ENCODE measurements around the gene TCL1B. TPM values are rescaled to one million over a fixed set of nuclear protein-coding genes. Genes with fewer than 3 reads are reported as not detected.
A peak's percentile ranks its signal among the peaks of the same experiment; 100 is the strongest.

TCL1B gene
- total and polyA plus RNA-seq, 2 donors (not counting 1 experiment from before 2014, with no cell fraction given) = 5.7 to 9.6 TPM

DNA sequence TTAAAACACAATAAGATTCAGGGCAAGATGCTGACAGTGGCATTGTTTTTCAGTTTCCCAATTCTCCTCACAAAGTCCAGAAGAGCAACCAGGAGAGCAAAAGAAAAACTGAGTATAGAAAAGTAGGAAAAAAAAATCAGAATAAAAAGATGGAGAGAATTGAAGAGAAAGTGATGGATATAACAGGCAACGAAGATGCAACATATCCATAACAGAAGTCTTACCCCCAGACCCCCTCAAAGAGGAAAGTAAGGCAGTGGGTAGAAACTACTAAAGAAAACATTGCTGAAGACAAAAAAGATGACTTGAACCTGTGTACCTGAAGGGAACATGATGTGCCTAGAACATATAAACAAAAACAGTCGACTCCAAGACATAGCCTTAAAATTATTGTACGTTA, 17.1 kb downstream of the TCL1B start:
- Histone ChIP-seq H3K27me3 (replicated peaks in 1 of 4; ENCODE audit: control extremely low read depth in 1 of 4, control insufficient read depth in 3 of 4, insufficient read depth in 4 of 4, low read length in 3 of 4) (no peaks in the 10 kb centered on the region), H3K4me3 (ENCODE audit: control extremely low read depth in 1 of 5, extremely low read depth in 1 of 5, insufficient read depth in 1 of 5, low read depth in 2 of 5, low read length in 4 of 5) (peak overlapping the region in 1 of 5 experiments; percentile 20), H3K9ac (ENCODE audit: low read length) (no peak overlapping the region), H3K4me2 (replicated peaks; ENCODE audit: low read depth, low read length, poor library complexity, severe bottlenecking) (peak overlapping the region; percentile 55), H3K36me3 (replicated peaks in 1 of 2; ENCODE audit: control extremely low read depth in 1 of 2, control insufficient read depth in 1 of 2, extremely low read depth in 1 of 2, insufficient read depth in 2 of 2, low read length in 1 of 2) (peaks cover 0 to 8% of the 10 kb centered on the region in 2 experiments), H3K79me2 (ENCODE audit: control insufficient read depth, insufficient read depth, low read length) (peaks cover 45% of the 10 kb centered on the region), H3K27ac (ENCODE audit: low read length in 2 of 2) (peak overlapping the region in 1 of 2 donors; percentile 94), H3K9me3 (ENCODE audit: control extremely low read depth in 1 of 3, control insufficient read depth in 2 of 3, insufficient read depth in 1 of 3, low read length in 2 of 3) (peaks cover 0 to 7% (median 0%) of the 10 kb centered on the region in 3 donors), H2AFZ (ENCODE audit: insufficient read depth, low read depth, low read length, poor library complexity, severe bottlenecking) (no peak overlapping the region), H4K20me1 (ENCODE audit: control insufficient read depth, insufficient read depth, low read length, poor library complexity, severe bottlenecking) (no peaks in the 10 kb centered on the region), H3K4me1 (ENCODE audit: control insufficient read depth in 2 of 2, insufficient read depth in 2 of 2, low read length in 2 of 2) (peaks cover 81 to 89% of the 10 kb centered on the region in 2 donors)
- ChIA-PET POLR2A (interaction anchor here (0.7 to 1.7 kb wide), 3 partner anchors 16 to 39 kb away, joined by 3 to 5 read pairs (median 3); no protein-coding TSS in a partner anchor), CTCF (interaction anchor here (1.6 kb wide), 1 partner anchor 11 kb away, joined by 4 read pairs; the partner anchor contains the start of gene TCL1A)
- no peaks in the 10 kb centered on the region for H3K9me3 Mint-ChIP-seq (ENCODE audit: insufficient read depth)
- no peak for ATAC-seq (ENCODE audit: low read depth)
- intact Hi-C loops (cut with micrococcal nuclease) = no loop called here
- H3K4me1 Mint-ChIP-seq = peaks cover 76% of the 10 kb centered on the region
- H3K27ac Mint-ChIP-seq = peak overlapping the region; percentile 73
- peak overlapping the region; percentile 3 for H3K4me3 Mint-ChIP-seq
- peaks cover 24% of the 10 kb centered on the region for H3K27me3 Mint-ChIP-seq
- no CpG with 5 or more reads among the region's 3 CpGs for WGBS (ENCODE audit: insufficient coverage)
- no peak for DNase-seq
- TF ChIP-seq, protein P1, sequence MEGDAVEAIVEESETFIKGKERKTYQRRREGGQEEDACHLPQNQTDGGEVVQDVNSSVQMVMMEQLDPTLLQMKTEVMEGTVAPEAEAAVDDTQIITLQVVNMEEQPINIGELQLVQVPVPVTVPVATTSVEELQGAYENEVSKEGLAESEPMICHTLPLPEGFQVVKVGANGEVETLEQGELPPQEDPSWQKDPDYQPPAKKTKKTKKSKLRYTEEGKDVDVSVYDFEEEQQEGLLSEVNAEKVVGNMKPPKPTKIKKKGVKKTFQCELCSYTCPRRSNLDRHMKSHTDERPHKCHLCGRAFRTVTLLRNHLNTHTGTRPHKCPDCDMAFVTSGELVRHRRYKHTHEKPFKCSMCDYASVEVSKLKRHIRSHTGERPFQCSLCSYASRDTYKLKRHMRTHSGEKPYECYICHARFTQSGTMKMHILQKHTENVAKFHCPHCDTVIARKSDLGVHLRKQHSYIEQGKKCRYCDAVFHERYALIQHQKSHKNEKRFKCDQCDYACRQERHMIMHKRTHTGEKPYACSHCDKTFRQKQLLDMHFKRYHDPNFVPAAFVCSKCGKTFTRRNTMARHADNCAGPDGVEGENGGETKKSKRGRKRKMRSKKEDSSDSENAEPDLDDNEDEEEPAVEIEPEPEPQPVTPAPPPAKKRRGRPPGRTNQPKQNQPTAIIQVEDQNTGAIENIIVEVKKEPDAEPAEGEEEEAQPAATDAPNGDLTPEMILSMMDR (IDR thresholded peaks at IDR 0.05) = no peak
- no peak for TF ChIP-seq EZH2 (IDR thresholded peaks at IDR 0.05; ENCODE audit: borderline replicate concordance, insufficient read depth, low read depth, low read length, poor library complexity, severe bottlenecking)

DNA sequence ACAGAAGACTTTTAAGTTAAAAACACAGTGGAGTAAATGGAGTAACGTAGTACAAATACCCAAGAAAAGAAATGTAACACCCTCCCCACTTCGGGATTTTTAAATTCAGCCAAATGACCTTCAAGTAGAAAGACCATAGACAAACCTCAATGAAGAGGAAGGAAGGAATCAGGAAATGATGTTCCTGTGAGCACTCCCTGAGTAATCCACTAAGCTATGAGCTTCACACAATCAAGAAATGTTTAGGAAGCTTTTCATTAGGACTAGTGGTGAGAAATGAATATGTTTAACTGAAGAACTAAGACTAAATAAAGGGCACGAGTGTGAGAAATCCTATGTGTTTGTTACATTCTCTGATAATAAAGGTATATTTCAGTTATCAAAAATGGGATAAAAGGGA, 17.6 kb downstream of the TCL1B start:
- Histone ChIP-seq H3K4me2 (replicated peaks; ENCODE audit: low read depth, low read length, poor library complexity, severe bottlenecking) (peak overlapping the region; percentile 55), H4K20me1 (ENCODE audit: control insufficient read depth, insufficient read depth, low read length, poor library complexity, severe bottlenecking) (no peaks in the 10 kb centered on the region), H3K9ac (ENCODE audit: low read length) (no peak overlapping the region), H3K79me2 (ENCODE audit: control insufficient read depth, insufficient read depth, low read length) (peaks cover 45% of the 10 kb centered on the region), H2AFZ (ENCODE audit: insufficient read depth, low read depth, low read length, poor library complexity, severe bottlenecking) (no peak overlapping the region), H3K27ac (ENCODE audit: low read length in 2 of 2) (peak overlapping the region; percentile 55 to 94), H3K36me3 (replicated peaks in 1 of 2; ENCODE audit: control extremely low read depth in 1 of 2, control insufficient read depth in 1 of 2, extremely low read depth in 1 of 2, insufficient read depth in 2 of 2, low read length in 1 of 2) (peaks cover under 1 to 8% of the 10 kb centered on the region in 2 experiments), H3K9me3 (ENCODE audit: control extremely low read depth in 1 of 3, control insufficient read depth in 2 of 3, insufficient read depth in 1 of 3, low read length in 2 of 3) (peaks cover 0 to 7% (median 0%) of the 10 kb centered on the region in 3 donors), H3K4me1 (ENCODE audit: control insufficient read depth in 2 of 2, insufficient read depth in 2 of 2, low read length in 2 of 2) (peaks cover 80 to 88% of the 10 kb centered on the region in 2 donors), H3K27me3 (replicated peaks in 1 of 4; ENCODE audit: control extremely low read depth in 1 of 4, control insufficient read depth in 3 of 4, insufficient read depth in 4 of 4, low read length in 3 of 4) (no peaks in the 10 kb centered on the region), H3K4me3 (ENCODE audit: control extremely low read depth in 1 of 5, extremely low read depth in 1 of 5, insufficient read depth in 1 of 5, low read depth in 2 of 5, low read length in 4 of 5) (peak overlapping the region in 1 of 5 experiments; percentile 20)
- H3K4me3 Mint-ChIP-seq = peak overlapping the region; percentile 52
- no peak for TF ChIP-seq EZH2 (IDR thresholded peaks at IDR 0.05; ENCODE audit: borderline replicate concordance, insufficient read depth, low read depth, low read length, poor library complexity, severe bottlenecking)
- TF ChIP-seq, protein P1 (IDR thresholded peaks at IDR 0.05) = no peak
- DNase-seq = no peak
- peaks cover 27% of the 10 kb centered on the region for H3K27me3 Mint-ChIP-seq
- H3K27ac Mint-ChIP-seq = peak overlapping the region; percentile 73
- H3K4me1 Mint-ChIP-seq = peaks cover 77% of the 10 kb centered on the region
- WGBS (ENCODE audit: insufficient coverage) = no CpG with 5 or more reads among the region's 3 CpGs
- no peak for ATAC-seq (ENCODE audit: low read depth)
- H3K9me3 Mint-ChIP-seq (ENCODE audit: insufficient read depth) = no peaks in the 10 kb centered on the region
- intact Hi-C loops (cut with micrococcal nuclease) = no loop called here
- POLR2A ChIA-PET = interaction anchor here (0.7 to 1.7 kb wide), 3 partner anchors 17 to 40 kb away, joined by 3 to 5 read pairs (median 3); no protein-coding TSS in a partner anchor
- CTCF ChIA-PET = no interaction called here

All from B cell (primary cell).